ENCODE data around the gene STX17.

- TF ChIP-seq POLR2A (IDR thresholded peaks at IDR 0.05): no peak
- no peak for TF ChIP-seq CTCF (IDR thresholded peaks at IDR 0.05)
Measured at GRCh38 chr9:99948482-99948881, 42.0 kb downstream of the STX17 start.
